ENCODE data around the gene SARM1.

SARM1 gene

GRCh38 chr17:28449859-28450258 is 78.4 kb downstream of the SARM1 start:
- DNase-seq (ENCODE audit: low read depth), result no peak
- no peak for TF ChIP-seq CTCF (IDR thresholded peaks at IDR 0.05; ENCODE audit: insufficient read depth, low read depth, low read length, missing control alignments)
- no peak overlapping the region for H3K4me3 ChIP-seq (ENCODE audit: low read depth, low read length)

Measured in GM12865 (cell line).